Stimulated activated CD4-positive, alpha-beta T cell treated with anti-CD3 and anti-CD28 coated beads, TNF-alpha, amount 100 ng/mL, for 4 hours (primary cell): ENCODE data around the gene FIP1L1.
"Not testable (repeated sequence)": the region's sequence is repeated elsewhere in the genome, so short reads cannot be mapped to it uniquely, and the experiment has no call there.

Experiments used
- DNase-seq, 3 experiments: peaks; one replicate each; pipeline ENCODE4 v3.0.0-alpha.2; 2020; ENCODE audit warnings: low read depth in 3 of 3

Gene FIP1L1

GRCh38 chr4:53376900-53377299 lies 541 bp upstream of the FIP1L1 start:
- DNase-seq, result no peak

GRCh38 chr4:53378171-53378482 lies 686 bp downstream of the FIP1L1 start:
- DNase-seq, result no peak

DNA sequence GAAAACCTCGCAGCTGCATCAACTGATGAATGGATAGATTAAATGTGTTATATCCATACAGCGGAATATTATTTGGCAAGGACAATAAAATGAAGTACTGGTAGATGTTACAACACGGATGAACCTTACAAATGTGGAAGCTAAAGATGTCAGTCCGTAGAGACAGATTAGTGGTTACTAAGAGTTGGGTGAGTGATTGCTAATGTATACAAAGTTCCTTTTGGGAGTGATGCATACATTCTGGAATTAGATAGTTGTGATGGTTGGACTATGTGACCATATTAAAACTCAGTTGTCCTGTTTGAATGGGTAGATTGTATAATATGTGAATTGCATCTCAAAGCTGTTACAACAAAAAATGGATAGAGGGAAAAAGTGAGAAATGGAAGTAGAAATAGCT lies 2.8 kb downstream of the FIP1L1 start:
- no peak for DNase-seq

DNA sequence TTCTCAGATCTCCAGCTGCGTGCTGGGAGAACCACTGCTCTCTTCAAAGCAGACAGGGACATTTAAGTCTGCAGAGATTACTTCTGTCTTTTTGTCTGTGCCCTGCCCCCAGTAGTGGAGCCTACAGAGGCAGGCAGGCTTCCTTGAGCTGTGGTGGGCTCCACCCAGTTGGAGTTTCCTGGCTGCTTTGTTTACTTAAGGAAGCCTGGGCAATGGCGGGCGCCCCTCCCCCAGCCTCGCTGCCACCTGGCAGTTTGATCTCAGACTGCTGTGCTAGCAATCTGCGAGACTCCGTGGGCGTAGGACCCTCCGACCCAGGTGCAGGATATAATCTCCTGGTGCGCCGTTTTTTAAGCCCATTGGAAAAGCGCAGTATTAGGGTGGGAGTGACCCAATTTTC lies 32.0 kb downstream of the FIP1L1 start:
- not testable (repeated sequence) for DNase-seq

DNA sequence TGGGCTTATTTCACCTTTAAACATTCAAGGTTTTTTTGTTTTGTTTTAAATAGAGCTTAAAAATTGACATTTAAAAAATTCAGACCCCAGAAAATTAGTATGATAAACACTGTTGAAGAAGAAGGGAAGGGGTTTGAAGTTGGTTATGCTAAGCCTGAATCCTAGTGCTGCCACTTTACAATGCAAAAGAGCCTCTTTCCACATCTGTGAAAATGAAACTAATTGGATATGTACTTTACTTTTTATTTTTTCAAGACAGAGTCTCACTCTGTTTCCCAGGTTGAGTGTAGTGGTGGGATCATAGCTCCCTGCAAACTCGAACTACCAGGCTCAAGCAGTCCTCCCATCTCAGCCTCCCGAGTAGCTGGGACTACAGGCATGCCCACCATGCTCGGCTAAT lies 41.8 kb downstream of the FIP1L1 start:
- no peak for DNase-seq

GRCh38 chr4:53421791-53422190 lies 44.4 kb downstream of the FIP1L1 start:
- DNase-seq, result no peak

GRCh38 chr4:53422367-53422766 lies 44.9 kb downstream of the FIP1L1 start:
- DNase-seq, result no peak

DNA sequence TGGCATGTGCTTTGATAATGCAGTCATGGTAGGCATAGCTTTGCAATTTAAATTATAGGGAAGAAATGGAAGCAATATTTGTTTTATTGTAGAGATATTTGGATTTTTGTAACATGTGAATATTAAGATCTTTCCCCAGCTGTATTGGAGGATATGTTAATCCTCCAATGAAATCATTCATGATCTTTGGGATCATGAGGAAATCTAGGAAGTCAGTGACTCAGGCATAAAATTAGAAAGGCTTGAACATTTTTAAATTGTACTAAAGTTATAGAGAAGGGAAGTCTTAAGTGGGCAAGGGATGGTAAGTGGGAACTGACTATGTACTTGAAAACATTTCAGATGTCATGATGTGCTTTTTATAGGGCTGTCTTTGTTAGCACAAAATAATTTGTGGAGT lies 46.8 kb downstream of the FIP1L1 start:
- DNase-seq, result no peak

DNA sequence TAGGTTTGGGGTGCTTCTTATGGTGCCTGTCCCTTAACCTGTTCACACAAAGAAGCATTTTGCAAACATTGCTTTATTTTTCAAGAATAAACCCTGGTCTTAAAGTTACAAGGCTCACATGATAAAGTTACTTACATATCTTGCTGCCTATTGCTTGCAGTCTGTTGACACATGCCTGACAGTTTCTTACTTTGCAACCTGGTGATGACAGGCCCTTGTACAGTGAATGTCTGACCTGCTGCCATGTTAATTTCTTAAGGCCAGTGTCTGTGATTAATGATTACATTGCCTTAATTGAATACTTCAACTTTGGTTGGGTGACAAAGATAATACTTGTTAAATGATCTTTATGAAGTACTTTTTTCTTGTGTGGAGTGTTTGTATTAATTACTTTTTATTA lies 49.9 kb downstream of the FIP1L1 start:
- no peak for DNase-seq

DNA sequence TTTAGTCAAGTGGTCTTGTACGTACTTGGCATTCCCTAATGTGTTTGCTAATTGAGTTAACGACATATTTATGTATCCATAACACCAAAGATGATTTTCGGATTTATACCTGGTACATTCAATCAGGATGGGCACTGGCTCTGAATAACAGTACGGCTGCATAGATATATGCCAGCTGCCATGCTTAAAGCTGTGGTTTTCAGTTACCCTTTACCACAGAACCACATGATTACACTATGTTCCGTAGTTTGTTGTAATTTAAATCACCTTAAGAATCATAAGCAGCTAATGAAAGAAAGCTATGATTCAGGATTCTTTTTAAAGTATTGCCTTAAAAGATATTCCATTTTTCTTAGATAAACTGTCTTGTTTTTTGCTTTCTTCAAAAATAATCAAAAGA lies 53.6 kb downstream of the FIP1L1 start:
- no peak for DNase-seq

DNA sequence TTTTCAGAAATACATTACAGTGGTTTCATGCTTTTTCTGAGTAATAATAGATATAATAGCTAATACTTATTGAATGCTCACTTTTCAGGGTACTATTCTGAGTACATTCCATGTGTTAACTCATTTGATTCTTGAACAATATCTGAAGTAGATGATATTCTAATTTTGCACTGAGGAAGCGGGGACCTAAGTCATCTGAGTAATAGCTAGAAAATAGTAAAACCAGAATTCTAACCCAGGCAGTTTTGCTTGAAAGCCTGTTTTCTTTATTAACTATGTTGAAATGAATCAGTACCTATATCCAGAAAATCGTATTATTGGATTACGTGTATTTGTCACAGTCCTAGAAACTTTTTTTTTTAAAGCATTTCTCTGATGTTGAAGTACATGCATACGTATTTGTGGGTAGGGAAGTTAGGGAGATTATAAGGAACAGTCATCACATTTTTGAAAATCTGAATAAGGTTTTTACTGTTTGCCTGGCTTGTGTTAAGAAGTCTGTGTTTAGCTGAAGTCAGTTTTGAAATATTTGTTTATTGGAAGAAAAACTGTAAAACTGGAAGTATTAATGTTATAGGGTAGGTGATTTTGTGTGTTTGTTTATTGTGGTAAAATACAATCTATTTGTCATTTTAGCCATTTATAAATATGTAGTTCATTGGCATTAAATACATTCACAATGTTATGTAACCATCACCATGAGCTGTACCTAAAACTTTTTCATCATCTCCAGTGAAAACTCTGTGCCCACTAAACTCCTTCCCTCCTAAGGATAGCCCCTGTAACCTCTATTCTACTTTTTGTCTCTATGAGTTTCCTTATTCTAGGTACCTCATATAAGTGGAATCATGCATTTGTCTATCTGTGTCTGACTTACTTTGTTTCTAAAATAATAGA lies 55.3 kb downstream of the FIP1L1 start:
- DNase-seq, result no peak

GRCh38 chr4:53436251-53436650 lies 58.8 kb downstream of the FIP1L1 start:
- DNase-seq, result no peak

DNA sequence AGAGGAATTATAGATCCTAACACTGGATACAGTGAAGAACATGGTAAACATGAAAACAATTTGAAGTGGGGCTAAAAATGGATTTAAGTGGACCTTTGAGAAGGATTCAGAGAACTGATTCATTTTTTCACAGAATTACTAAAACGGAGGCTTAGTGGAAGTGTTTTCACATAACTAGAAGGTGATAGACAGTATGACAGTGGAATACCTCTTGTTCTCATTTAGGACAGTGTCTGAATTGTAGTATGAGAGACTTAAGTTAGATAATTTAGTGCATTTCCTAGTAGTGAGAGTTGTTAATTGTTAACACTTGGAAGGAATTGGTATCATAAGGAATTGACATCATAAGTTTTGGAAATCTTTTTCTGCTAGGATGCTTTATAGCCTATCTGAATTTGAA lies 64.1 kb downstream of the FIP1L1 start:
- DNase-seq, result no peak

- no peak for DNase-seq
These were observed 67.5 kb downstream of the FIP1L1 start for GRCh38 chr4:53444954-53445353.

GRCh38 chr4:53450773-53451172 lies 73.3 kb downstream of the FIP1L1 start:
- no peak for DNase-seq

- no peak for DNase-seq
These were observed 75.9 kb downstream of the FIP1L1 start for GRCh38 chr4:53453385-53453784.

DNA sequence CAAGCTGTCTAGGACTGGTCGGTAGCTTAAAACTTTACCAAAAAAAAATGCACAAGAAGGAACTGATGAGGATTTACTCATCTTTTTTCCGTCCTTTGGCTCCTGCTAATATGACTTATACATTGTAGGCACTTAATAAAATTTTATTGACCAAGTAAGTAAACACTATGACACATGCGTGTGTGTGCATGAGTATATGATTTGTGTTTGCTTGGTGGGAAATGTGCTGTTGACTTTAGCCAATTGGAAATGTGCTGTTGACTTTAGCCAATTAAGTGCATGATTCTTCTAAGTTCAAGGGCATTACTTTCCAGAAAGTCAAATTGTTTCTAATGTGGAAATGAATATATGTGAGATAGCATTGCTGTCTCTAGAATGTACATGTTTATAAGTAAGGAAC lies 78.3 kb downstream of the FIP1L1 start:
- DNase-seq, result no peak

DNA sequence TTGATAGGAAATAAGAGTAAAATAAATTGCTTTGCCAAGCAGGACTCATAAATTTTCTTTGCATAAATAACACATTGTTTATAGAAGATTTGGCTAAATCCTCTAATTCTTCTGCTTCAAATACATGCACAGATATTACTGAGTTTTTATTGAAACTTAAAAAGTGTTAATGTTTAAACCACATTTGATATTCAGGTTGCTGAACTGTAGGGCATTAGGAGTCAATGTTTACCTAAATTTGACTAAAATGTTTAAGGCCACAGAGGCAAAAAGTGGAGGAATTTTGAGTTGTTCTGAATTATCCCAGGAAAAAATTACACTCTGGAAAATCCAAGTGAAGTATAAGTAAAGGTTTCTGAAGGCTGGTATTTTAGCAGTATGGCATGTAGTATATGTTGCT lies 78.7 kb downstream of the FIP1L1 start:
- DNase-seq, result no peak

DNA sequence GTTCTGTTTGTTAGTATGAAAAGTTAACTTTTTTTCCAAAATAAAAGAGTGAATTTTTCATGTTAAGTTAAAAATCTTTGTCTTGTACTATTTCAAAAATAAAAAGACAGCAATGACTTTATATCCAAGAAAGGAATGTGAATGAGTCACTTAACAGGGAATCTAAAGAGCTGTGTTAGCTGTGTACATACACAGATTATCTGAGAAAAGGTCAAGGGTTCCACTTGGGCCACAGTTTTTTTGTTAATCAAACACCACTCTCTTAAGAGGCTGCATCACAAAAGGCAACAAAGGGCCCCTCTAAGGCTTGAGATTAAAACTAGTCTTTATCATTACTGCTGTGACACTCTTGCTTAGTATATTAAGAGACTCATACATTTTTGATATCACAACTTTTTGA lies 82.1 kb downstream of the FIP1L1 start:
- DNase-seq, result no peak

GRCh38 chr4:53461244-53461643 lies 83.8 kb downstream of the FIP1L1 start:
- no peak for DNase-seq

GRCh38 chr4:53463340-53463739 lies 85.9 kb downstream of the FIP1L1 start:
- DNase-seq, result no peak

GRCh38 chr4:53465281-53465680 lies 87.8 kb downstream of the FIP1L1 start:
- DNase-seq, result no peak

- DNase-seq, result no peak
These were observed 88.5 kb downstream of the FIP1L1 start for GRCh38 chr4:53465891-53466290.

GRCh38 chr4:53466576-53466975 lies 89.1 kb downstream of the FIP1L1 start:
- not testable (repeated sequence) for DNase-seq
